ENCODE measurements around the gene FARP1.
"Not testable (repeated sequence)": the region's sequence is repeated elsewhere in the genome, so short reads cannot be mapped to it uniquely, and the experiment has no call there.

Gene FARP1

GRCh38 chr13:98264877-98265276 lies 122.0 kb downstream of the FARP1 start:
- H3K27ac ChIP-seq: peak overlapping the region; percentile 70; the same call in 1 of the 2 replicates
- no peak for TF ChIP-seq CTCF (conservative IDR thresholded peaks at IDR 0.05)

- peak overlapping the region; percentile 70 for H3K27ac ChIP-seq
- no peak for TF ChIP-seq CTCF (conservative IDR thresholded peaks at IDR 0.05)
These were observed 123.0 kb downstream of the FARP1 start for GRCh38 chr13:98265692-98266551.

- TF ChIP-seq CTCF (conservative IDR thresholded peaks at IDR 0.05): no peak
These were observed 124.4 kb downstream of the FARP1 start for GRCh38 chr13:98267080-98267912.

GRCh38 chr13:98269386-98269785 lies 126.5 kb downstream of the FARP1 start:
- no peak overlapping the region for H3K27ac ChIP-seq
- TF ChIP-seq CTCF (conservative IDR thresholded peaks at IDR 0.05): no peak

More at GRCh38 chr13:98267080-98267912, 124.4 kb downstream of the FARP1 start:
- peak overlapping the region; percentile 70 for H3K27ac ChIP-seq

- no peak for TF ChIP-seq CTCF (conservative IDR thresholded peaks at IDR 0.05)
- H3K27ac ChIP-seq: no peak overlapping the region
These were observed 127.9 kb downstream of the FARP1 start for GRCh38 chr13:98270819-98271218.

- not testable (repeated sequence) for H3K27ac ChIP-seq
These were observed 128.8 kb downstream of the FARP1 start for GRCh38 chr13:98271646-98272045.

GRCh38 chr13:98272549-98272948 lies 129.7 kb downstream of the FARP1 start:
- H3K27ac ChIP-seq: no peak overlapping the region
- TF ChIP-seq CTCF (conservative IDR thresholded peaks at IDR 0.05): no peak
